Vagina (tissue), 2 donors: ENCODE measurements around the gene MYO1F. TPM values are rescaled to one million over a fixed set of nuclear protein-coding genes. Genes with fewer than 3 reads are reported as not detected.

Experiments
- DNase-seq, 2 donors: peaks; one replicate each; pipeline ENCODE4 v3.0.0-alpha.2; 2017; ENCODE audit errors: extremely low spot score in 2 of 2
- H3K27ac ChIP-seq: fragments of 200-600 bp; sonication (generic); one replicate; pipeline ENCODE4 v1.5.1; 2019
- H3K27me3 ChIP-seq: fragments of 200-600 bp; sonication (generic); one replicate; pipeline ENCODE4 v1.5.1; 2019
- H3K36me3 ChIP-seq, 2 donors: fragments of 200-600 bp; sonication (generic); one replicate each; pipeline ENCODE4 v1.5.1; 2017 to 2019
- H3K4me1 ChIP-seq: fragments of 200-600 bp; sonication (generic); one replicate; pipeline ENCODE4 v1.5.1; 2019
- H3K4me3 ChIP-seq, 2 donors: fragments of 200-600 bp; sonication (generic); 1 replicate in 1 of 2; 2 replicates in 1 of 2; pipeline ENCODE4 v1.5.1; 2016 to 2019
- H3K9me3 ChIP-seq: fragments of 200-600 bp; sonication (generic); one replicate; pipeline ENCODE4 v1.5.1; 2019
- POLR2A ChIP-seq, 2 donors: fragments of 450-650 bp; IDR thresholded peaks; one replicate each; pipeline ENCODE4 v1.6.1; 2017; ENCODE audit warnings: antibody characterized with exemption in 2 of 2, mild to moderate bottlenecking in 2 of 2, moderate library complexity in 2 of 2
- POLR2AphosphoS5 ChIP-seq, 2 donors: sonication (generic); formaldehyde crosslinking; IDR thresholded peaks; one replicate each; pipeline ENCODE4 v1.9.0; 2017; ENCODE audit warnings: antibody characterized with exemption in 2 of 2, mild to moderate bottlenecking in 2 of 2, low read depth in 1 of 2; ENCODE audit not compliant: insufficient read depth in 1 of 2
- intact Hi-C: fragments of 100-400 bp; cut with DNase I; formaldehyde crosslinking; loops from one replicate; pipeline ENCODE4 v1.15.1; 2023
- total RNA-seq: library from RNA; depleted of rRNA; stranded (reverse); fragments of >200 nt; gene quantifications from one replicate; pipeline ENCODE4 v1.2.3, GENCODE V29; 2016
- TF ChIP-seq, protein P1 (sequence below), 3 experiments: fragments of 450-650 bp in 2 of 3; fragments of 200-600 bp in 1 of 3; sonication (generic) in 1 of 3; IDR thresholded peaks; one replicate each; pipeline ENCODE4 v1.5.1; 2017 to 2019; ENCODE audit warnings: antibody characterized with exemption in 3 of 3, mild to moderate bottlenecking in 2 of 3, moderate library complexity in 2 of 3

The MYO1F gene
- total RNA-seq, 1 donor from 2014 or later = 20.4 TPM

DNA sequence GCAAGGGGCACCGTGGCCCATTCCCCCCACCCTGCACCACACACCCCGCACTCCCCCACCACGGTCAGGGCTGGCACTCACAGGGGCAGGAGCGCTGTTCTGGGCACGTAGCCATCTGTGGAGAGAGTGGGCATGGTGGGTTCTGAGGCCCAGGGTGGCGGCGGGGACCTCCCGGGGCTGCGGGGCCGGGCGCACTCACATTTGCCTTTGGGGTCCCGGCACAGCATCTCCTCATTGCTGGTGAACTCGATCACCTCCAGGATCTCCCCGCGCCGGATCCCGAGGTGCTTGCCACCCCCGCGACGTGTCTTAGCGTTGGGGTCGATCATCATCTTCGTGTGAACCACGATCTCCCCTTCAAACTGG, 86.9 kb downstream of the MYO1F start:
- intact Hi-C loops = no loop called here
- Histone ChIP-seq H3K9me3 (no peaks in the 10 kb centered on the region), H3K27ac (peak overlapping the region; percentile 56), H3K27me3 (no peaks in the 10 kb centered on the region), H3K4me3 (no peak overlapping the region), H3K4me1 (peaks cover 25% of the 10 kb centered on the region), H3K36me3 (peaks cover 0 to 39% of the 10 kb centered on the region in 2 donors)
- DNase-seq = no peak
- TF ChIP-seq, protein P1, sequence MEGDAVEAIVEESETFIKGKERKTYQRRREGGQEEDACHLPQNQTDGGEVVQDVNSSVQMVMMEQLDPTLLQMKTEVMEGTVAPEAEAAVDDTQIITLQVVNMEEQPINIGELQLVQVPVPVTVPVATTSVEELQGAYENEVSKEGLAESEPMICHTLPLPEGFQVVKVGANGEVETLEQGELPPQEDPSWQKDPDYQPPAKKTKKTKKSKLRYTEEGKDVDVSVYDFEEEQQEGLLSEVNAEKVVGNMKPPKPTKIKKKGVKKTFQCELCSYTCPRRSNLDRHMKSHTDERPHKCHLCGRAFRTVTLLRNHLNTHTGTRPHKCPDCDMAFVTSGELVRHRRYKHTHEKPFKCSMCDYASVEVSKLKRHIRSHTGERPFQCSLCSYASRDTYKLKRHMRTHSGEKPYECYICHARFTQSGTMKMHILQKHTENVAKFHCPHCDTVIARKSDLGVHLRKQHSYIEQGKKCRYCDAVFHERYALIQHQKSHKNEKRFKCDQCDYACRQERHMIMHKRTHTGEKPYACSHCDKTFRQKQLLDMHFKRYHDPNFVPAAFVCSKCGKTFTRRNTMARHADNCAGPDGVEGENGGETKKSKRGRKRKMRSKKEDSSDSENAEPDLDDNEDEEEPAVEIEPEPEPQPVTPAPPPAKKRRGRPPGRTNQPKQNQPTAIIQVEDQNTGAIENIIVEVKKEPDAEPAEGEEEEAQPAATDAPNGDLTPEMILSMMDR (IDR thresholded peaks at IDR 0.05) = no peak
- TF ChIP-seq POLR2AphosphoS5 (IDR thresholded peaks at IDR 0.05; ENCODE audit: insufficient read depth in 1 of 2, low read depth in 1 of 2) = no peak

DNA sequence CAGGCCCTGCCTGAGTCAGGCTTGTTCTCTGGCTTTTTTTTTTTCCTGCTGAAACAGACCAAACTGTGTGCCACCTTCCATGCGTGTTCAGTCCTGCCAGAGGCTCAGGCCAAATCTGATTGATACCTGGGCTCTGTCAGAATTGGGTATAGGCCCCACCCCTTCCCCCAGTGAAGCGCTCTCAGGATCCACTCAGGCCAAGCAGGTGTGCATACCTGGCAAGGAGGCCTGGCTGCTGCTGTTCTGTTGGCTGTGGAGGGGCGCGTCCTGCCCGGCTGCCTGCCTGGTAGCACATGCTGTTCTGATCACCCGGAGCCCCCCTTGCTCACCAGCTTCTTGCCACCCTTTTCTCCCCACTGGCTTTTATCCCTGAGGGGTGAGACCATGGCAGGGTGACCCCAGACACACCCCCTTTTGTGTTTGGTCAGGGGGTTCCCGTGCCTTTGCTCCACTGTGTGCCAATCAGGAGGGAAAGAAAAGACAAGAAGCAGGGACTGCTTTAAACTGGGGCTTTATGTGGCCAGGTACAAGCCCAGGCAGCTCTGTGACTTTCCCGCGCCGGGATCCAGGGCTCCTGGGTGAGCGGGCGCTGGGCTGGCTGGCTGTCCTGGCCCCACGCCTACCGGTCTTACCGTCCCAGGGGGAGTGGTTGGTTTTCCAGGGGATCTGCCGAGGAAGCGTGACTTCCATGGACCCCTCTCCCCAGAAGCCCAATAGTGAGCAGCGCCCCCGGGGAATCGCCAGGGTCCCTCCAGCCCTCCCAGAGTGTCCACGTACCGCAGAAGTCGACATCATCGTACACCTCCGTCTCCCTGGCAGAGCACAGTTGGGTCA, 87.5 kb downstream of the MYO1F start:
- Histone ChIP-seq H3K36me3 (peaks cover 0 to 45% of the 10 kb centered on the region in 2 donors), H3K9me3 (no peaks in the 10 kb centered on the region), H3K27ac (peak overlapping the region; percentile 56), H3K4me1 (peaks cover 29% of the 10 kb centered on the region), H3K4me3 (no peak overlapping the region), H3K27me3 (no peaks in the 10 kb centered on the region)
- intact Hi-C loops = no loop called here
- TF ChIP-seq POLR2AphosphoS5 (IDR thresholded peaks at IDR 0.05; ENCODE audit: insufficient read depth in 1 of 2, low read depth in 1 of 2) = peak; percentile 32 to 34
- TF ChIP-seq, protein P1 (IDR thresholded peaks at IDR 0.05) = no peak
- no peak for DNase-seq

DNA sequence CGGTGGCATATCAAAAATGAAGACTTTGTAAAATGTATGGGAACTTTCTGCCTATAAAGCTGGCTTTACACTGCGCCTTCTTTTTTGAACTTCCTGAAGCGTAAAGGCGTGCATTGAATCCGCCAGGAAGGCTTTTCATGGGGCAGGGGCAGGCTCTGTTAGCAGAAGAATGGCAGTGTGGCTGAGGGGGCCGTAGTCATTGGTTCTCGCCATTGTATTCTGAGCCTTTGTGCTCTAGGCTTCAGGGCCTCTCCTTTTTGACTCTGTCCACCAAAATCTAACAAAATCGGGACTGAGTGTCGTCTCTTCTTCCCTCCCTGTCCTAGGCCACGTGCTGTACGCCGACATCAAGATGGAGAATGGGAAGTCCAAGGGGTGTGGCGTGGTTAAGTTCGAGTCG, 88.9 kb downstream of the MYO1F start:
- peaks cover 0 to 52% of the 10 kb centered on the region in 2 donors for H3K36me3 ChIP-seq
- no peak for DNase-seq
- no peaks in the 10 kb centered on the region for H3K27me3 ChIP-seq
- intact Hi-C loops = no loop called here
- H3K4me3 ChIP-seq = no peak overlapping the region
- H3K27ac ChIP-seq = no peak overlapping the region
- no peaks in the 10 kb centered on the region for H3K9me3 ChIP-seq
- peaks cover 26% of the 10 kb centered on the region for H3K4me1 ChIP-seq
- no peak for TF ChIP-seq POLR2A (IDR thresholded peaks at IDR 0.05)
- TF ChIP-seq POLR2AphosphoS5 (IDR thresholded peaks at IDR 0.05; ENCODE audit: insufficient read depth in 1 of 2, low read depth in 1 of 2) = no peak
- TF ChIP-seq, protein P1 (IDR thresholded peaks at IDR 0.05) = no peak

GRCh38 chr19:8487137-8487851, 89.9 kb downstream of the MYO1F start:
- no peak overlapping the region for H3K4me3 ChIP-seq
- H3K27ac ChIP-seq = peak overlapping the region; percentile 24
- H3K36me3 ChIP-seq = peaks cover 0 to 57% of the 10 kb centered on the region in 2 donors
- no peaks in the 10 kb centered on the region for H3K9me3 ChIP-seq
- H3K4me1 ChIP-seq = peaks cover 36% of the 10 kb centered on the region
- DNase-seq = no peak
- intact Hi-C loops = no loop called here
- TF ChIP-seq POLR2A (IDR thresholded peaks at IDR 0.05) = no peak
- TF ChIP-seq, protein P1 (IDR thresholded peaks at IDR 0.05) = no peak
- no peak for TF ChIP-seq POLR2AphosphoS5 (IDR thresholded peaks at IDR 0.05; ENCODE audit: insufficient read depth in 1 of 2, low read depth in 1 of 2)
- H3K27me3 ChIP-seq = no peaks in the 10 kb centered on the region
